ENCODE data around the gene NTSR1.

The NTSR1 gene

DNA sequence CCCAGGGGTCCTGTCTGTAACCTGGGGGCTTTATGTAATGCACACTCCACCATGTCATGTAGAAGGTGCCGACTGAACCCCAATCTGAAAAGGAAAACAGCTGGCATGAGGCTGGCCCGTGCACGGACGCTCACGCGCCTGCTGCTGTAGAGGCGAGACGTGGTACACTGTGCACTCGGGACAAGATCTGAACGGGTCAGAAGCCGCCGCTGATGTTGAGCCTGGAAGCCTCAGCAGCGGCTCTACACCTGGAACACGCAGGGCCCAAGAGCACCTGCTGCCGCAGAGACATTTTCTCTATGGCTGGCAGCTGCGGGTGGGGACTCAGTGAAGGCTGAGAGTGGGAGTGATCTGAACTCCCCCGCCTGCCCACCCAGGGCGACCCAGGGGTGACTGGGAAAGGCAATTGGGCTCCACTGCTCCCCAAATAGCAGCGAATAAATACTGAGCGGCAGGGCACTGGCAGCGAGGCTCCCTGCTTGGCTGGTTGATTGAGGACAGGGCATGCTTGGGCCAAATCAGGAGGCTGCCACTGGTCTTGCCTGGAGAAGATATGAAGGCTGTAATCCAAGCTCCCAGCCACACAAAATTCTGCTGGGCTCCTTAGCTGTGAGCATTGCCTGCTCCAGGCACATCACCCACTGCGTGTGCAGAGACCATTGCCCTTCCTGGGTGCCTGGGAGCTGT, 93.5 kb downstream of the NTSR1 start:
- no peak for DNase-seq (ENCODE audit: low read depth)

DNA sequence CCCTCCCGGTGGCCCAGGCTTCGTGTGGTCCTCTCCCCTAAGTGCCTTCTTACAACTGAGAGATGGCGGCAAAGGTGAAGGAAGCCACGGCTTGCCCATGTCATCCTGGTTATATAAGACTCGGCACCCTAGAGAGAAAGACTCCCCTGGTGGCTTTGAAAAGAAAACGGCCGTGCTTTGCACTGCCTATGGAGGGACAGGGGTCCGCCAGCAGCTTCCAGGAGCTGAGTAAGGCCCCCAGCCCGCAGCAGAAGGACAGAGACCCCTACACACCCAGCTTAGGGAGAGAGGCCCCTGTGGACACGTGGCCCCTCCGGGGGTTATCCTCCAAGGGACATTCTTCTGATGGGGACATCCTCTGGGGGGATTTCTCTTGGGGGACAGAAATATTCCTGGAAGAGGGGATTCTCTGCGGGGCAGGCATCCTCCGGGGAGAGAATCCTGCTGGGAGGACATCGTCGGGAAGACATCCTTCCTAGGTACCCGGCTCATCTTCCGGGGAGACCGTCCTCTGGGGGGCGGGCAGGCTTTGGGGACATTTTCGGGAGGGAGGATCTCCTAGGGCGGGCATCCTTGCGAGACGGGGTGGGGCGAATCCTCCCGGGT, 95.5 kb downstream of the NTSR1 start:
- DNase-seq (ENCODE audit: low read depth), result no peak

DNA sequence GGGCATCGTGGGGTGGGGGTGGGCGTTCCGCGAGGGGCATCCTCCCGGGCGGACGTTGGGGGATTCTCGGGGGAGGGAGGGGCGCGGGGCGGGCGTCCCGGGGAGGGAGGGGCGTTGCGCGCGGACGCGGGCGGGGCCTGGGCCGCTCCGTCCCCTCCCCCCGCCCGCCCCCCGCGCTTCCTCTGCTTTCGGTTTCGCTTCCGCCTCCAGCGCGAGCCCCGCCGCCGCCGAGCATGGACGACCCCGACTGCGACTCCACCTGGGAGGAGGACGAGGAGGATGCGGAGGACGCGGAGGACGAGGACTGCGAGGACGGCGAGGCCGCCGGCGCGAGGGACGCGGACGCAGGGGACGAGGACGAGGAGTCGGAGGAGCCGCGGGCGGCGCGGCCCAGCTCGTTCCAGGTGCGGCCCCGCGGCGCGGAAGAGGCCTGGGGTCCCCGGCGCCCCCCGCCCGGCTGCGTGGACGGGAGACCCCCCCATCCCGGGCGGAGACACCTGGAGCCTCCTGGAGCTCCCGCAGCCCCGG, 96.1 kb downstream of the NTSR1 start, which contains the start of gene OGFR:
OGFR (plus strand) TSS at position 209 of the 528 bp plus-strand sequence; CDS start at position 234, 25 bp downstream.
- DNase-seq (ENCODE audit: low read depth), result no peak

DNA sequence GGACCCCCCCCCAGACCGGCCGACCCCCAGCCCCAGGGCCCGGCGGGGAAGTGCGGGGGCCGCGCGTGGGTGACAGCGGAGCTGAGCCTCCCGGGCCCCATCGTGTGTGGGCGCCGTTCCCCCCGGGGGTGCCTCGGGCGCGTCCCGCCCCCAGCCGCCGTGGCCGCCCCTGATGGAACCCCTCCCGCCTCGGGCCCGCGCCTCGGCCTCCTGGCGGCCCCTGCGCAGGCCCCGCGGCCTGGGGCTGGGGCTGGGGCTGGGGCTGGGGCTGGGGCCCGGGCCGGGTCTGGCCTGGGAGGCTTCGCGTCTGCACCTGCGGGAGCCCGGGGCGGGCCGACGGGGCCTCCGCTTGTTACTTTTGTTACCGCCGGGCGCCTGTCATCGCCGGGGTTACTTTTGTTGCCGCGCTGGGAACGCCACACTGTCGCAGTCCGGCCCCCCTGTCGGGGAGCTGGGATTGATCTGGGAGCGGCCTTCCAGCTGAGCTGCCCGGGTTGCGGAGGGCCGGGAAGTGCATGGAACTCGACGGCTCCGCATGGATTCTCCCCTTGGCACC, 96.6 kb downstream of the NTSR1 start:
- no peak for DNase-seq (ENCODE audit: low read depth)

DNA sequence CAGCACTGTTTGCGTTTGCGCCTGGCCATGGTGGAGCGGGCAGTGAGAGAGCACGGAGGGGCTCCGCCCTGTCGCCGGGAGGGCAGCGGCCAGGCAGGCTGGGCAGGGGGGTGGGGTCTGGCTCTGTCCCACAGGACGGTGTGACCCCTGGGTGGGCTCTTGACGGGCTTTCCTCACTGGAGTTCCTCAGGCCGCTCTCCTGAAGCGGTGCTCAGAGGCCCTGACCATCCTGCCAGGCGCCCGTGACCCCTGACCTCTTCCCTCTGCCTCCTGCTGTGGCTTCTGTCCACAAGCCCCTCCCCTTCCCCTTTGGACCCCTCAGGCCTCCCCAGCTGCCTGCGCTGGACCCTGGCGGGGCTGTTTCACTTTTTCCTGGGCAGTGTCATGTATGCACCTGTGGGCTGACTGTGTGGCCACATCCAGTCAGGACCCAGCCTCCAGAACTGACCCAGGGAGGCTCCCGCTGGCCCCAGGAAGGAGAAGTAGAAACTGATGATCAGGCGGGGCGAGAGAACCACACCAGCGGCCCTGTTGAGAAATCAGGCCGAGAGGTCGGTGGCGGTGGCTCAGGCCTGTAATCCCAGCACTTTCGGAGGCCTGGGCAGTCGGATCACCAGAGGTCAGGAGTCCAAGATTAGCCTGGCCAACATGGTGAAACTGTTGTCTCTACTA, 97.2 kb downstream of the NTSR1 start:
- no peak for DNase-seq (ENCODE audit: low read depth)

DNA sequence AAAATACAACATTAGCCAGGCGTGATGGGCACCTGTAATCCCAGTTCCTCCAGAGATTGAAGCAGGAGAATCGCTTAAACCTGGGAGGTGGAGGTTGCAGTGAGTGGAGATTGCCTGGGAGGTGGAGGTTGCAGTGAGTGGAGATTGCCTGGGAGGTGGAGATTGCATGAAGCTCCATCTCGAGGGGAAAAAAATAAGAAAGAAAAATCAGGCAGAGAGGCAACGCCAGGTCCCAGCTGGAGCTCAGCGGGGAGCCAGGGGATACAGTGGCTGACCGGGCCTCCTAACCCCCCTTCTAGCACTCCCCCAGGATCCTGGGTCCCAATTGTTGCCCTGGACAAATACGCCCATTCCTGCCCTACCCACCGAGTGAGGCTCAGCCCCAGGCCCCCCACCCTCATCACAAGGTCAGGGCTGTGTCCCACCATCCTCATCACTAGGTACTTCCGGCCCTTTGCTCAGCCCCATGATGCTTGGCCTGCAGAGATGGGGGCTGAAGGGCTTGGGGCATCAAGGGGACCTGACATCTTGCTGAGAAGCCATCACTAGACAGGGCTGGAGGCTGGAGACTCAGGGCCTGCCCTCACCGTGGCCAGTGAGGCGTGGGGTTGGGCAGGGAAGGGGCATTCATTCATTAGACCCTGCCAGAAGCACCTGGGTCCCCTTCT, 97.9 kb downstream of the NTSR1 start:
- DNase-seq (ENCODE audit: low read depth), result no peak

DNA sequence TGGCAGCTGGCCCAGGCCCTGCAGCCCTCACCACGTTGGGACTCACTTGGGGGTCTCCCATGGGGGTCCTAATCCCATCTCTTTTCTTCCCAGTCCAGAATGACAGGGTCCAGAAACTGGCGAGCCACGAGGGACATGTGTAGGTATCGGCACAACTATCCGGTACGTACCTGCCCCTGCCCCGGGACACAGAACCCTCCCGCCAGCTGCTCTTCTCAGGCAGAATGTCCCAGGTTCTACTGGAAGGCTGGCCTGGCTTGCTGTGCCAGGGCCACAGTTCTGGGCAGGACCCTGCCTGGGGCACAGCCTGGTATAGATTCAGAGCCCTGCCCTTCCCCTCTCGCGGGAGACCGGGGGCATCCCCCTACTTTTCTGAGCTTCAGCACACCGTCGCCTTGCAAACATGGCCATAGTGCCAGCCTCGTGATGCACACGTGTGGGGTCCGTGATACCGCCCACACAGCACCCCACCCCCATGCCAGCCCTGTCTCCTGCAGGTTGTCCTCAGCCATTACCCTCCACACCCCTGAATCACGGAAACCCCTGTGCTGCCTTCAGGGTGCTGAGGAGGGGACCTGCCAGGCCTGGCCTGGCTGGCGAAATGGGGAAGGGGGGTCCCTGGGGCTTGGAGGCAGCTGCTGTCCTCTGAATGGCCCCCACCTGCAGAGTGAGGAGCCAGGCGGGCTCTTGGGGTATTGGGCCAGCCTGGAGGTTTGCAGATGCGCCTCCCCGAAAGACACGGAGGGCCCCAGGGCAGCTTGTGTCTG, 99.0 kb downstream of the NTSR1 start:
- DNase-seq (ENCODE audit: low read depth), result no peak

DNA sequence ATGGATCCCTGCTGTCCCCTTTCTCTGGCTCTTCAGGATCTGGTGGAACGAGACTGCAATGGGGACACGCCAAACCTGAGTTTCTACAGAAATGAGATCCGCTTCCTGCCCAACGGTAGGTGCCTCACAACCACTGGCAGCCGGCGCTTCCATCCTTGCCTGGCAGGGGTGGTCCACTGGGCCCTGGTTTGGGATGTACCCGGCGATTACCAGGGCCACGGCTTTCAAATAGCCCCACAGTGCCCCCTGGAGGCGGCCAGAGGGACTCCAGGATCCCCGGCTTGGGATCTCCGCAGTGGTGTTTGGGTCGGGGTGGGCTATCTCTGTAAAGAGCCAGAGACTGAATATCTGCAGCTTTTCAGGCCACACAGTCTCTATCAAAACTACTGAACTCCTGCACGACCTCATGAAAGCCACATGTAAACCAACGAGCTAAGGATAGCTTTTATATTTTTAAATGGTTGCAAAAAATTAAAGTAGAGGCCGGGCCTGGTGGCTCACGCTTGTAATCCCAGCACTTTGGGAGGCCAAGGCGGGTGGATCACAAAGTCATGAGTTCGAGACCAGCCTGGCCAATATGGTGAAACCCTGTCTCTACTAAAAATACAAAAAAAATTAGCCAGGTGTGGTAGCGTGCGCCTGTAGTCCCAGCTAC, 99.7 kb downstream of the NTSR1 start:
- DNase-seq (ENCODE audit: low read depth), result no peak

DNA sequence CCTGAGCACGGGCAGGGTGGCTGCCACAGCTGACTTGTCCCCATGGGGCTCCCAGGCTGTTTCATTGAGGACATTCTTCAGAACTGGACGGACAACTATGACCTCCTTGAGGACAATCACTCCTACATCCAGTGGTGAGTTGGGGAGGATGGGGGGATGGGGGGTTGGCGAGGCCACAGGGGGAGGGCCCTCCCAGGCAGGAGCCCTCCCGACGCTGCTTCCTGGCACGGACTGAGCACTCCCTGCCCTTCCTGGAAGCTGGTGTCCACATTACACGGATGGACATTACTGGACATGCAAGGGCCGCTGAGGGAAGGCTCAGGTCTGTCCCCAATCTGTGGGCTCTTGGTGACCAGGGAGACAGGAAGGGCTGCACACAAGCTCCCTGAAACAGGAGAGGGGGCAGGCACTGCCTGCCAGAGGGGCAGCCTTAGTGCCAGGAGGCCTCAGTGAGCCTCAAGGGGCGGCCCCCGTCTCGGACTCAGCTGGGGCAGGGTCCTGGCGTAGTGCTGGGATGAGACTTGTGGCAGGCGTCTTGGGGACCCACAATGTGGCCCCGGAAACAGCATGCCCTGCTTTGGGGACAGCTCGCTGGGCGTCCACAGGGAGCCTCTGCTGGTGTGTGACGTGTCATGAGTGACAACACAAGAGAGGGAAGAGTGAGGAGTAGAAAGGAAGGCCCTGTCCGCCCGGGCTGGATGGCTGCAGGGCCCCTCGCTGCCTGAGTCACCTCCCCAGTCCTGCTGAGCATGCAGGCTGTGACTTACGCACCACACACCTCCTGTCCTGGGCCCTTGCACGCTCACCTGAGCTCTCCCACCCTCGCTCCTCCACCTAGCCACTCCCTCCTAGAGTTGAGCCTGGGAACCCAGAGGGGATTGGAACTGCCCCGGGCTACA, 101.1 kb downstream of the NTSR1 start:
- DNase-seq (ENCODE audit: low read depth), result no peak

DNA sequence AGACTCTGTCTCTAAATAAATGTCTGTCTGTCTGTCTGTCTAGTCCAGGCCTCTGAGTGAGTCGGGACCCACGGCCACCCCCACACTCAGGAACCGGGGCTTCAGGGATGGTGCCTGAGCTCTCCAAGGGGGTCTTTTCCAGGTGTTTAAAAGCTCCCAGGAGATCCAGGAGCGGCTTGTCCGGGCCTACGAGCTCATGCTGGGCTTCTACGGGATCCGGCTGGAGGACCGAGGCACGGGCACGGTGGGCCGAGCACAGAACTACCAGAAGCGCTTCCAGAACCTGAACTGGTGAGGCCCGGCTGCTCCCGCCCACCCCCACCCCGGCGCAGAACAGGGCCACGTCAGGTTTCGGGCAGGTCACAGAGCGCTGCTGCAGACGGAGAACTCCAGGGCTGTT, 102.7 kb downstream of the NTSR1 start:
- DNase-seq (ENCODE audit: low read depth), result no peak

DNA sequence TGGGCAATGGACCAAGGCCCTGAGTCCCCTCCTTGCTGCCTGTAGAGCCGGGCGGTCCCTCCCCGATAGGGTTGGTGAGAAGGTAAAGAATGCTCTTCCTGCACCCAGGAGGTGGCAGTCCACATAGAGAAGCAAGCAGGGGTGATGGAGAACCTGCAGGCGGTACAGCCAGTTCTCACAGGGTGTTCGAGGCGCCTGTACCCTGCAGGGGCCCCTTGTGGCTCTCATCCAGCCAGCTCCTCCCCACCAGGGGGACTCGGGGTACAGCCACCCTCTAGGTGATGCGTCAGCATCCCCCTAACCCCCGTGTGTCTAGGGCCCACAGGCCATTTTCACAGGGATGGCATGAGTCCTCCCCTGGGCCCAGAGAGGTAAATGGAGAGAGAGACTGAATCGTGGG, 103.1 kb downstream of the NTSR1 start:
- no peak for DNase-seq (ENCODE audit: low read depth)

Measured in GM04503 (cell line).